Lower lobe of right lung (tissue), 2 donors: ENCODE results near the gene LRFN3. TPM values are rescaled to one million over a fixed set of nuclear protein-coding genes. Genes with fewer than 3 reads are reported as not detected.
A peak's percentile ranks its signal among the peaks of the same experiment; 100 is the strongest.

Experiments used
- ATAC-seq, 2 donors: fragments of 200-7000 bp; cut with Tn5 transposase; one replicate each; pipeline ENCODE4 v1.9.1; 2020 to 2022; ENCODE audit warnings: mild to moderate bottlenecking in 2 of 2, moderate library complexity in 2 of 2
- DNase-seq: peaks from one replicate; pipeline ENCODE4 v3.0.0-alpha.2; 2020
- H3K27ac ChIP-seq: fragments of 200-600 bp; one replicate; pipeline ENCODE4 v1.8.0; 2022
- H3K27me3 ChIP-seq: fragments of 200-600 bp; one replicate; pipeline ENCODE4 v1.8.0; 2022; ENCODE audit warnings: low read depth
- H3K36me3 ChIP-seq: fragments of 200-600 bp; one replicate; pipeline ENCODE4 v1.8.0; 2022; ENCODE audit warnings: mild to moderate bottlenecking
- H3K4me1 ChIP-seq: fragments of 200-600 bp; one replicate; pipeline ENCODE4 v1.8.0; 2022
- H3K4me3 ChIP-seq: fragments of 200-600 bp; one replicate; pipeline ENCODE4 v1.8.0; 2022; ENCODE audit warnings: mild to moderate bottlenecking
- H3K9me3 ChIP-seq: fragments of 200-600 bp; one replicate; pipeline ENCODE4 v1.8.0; 2022
- intact Hi-C: fragments of 100-400 bp; cut with DNase I; formaldehyde crosslinking; loops from one replicate; pipeline ENCODE4 v1.11.0; 2022
- total RNA-seq: library from RNA; stranded (reverse); fragmentation: NEBNext Ultra II Directional; extraction: Animal tissue kit (Norgen Biotek cat#: 25700); gene quantifications from one replicate; pipeline ENCODE4 v1.2.1, GENCODE V29; 2021
- TF ChIP-seq, protein P1 (sequence below): fragments of 200-600 bp; IDR thresholded peaks from one replicate; pipeline ENCODE4 v1.8.0; 2022; ENCODE audit warnings: antibody characterized with exemption, mild to moderate bottlenecking
- donor health status: DM: no; HTN: yes; CAD: no; lungs with severe emphysema.

LRFN3 gene
- total RNA-seq, 1 donor from 2014 or later: 14.6 TPM

DNA sequence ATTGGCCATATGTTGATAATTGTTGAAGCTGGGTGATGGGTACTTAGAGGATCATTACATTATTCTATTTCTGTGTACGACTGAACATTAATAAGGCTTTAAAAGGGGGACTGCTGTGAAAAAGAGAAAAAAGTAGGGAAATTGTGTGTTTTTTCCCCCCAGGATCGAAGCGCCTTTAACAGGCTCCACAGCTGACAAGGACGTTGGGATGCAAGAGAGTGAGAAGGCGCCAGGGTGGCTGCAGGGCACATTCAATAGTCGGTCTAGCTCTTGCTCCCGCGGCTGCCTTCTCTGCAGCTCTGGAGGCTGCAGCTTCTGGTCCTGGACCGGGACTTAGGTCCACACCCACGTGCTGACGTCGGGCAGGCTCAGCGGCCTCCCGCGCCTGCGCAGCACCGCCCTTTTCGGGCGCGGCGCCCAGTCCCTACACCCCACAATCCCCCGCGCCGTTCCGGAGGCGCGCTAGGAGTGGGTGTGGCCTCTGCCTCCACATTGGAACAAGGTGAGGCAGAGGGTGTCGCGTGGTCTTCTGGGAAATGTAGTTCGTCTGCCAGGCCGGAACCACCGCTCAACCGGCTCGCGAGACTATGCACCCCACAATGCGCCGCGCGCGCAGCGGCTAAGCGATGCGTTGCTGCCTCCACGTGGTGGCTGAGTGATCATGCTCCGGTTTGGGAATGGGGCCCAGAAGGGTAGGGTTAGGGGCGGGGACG lies 4.9 kb upstream of the LRFN3 start:
- Histone ChIP-seq H3K36me3 (no peaks in the 10 kb centered on the region), H3K9me3 (no peaks in the 10 kb centered on the region), H3K4me1 (peaks cover 24% of the 10 kb centered on the region), H3K27me3 (peaks cover under 1% of the 10 kb centered on the region), H3K27ac (peak overlapping the region; percentile 73), H3K4me3 (peak overlapping the region; percentile 37)
- intact Hi-C loops: loop anchor here (5.0 kb wide), 1 partner anchor 49 kb away; no protein-coding TSS in a partner anchor
- ATAC-seq (peak; percentile 99 to 100), DNase-seq (peak; percentile 100)
- TF ChIP-seq, protein P1, sequence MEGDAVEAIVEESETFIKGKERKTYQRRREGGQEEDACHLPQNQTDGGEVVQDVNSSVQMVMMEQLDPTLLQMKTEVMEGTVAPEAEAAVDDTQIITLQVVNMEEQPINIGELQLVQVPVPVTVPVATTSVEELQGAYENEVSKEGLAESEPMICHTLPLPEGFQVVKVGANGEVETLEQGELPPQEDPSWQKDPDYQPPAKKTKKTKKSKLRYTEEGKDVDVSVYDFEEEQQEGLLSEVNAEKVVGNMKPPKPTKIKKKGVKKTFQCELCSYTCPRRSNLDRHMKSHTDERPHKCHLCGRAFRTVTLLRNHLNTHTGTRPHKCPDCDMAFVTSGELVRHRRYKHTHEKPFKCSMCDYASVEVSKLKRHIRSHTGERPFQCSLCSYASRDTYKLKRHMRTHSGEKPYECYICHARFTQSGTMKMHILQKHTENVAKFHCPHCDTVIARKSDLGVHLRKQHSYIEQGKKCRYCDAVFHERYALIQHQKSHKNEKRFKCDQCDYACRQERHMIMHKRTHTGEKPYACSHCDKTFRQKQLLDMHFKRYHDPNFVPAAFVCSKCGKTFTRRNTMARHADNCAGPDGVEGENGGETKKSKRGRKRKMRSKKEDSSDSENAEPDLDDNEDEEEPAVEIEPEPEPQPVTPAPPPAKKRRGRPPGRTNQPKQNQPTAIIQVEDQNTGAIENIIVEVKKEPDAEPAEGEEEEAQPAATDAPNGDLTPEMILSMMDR: peak; percentile 77

DNA sequence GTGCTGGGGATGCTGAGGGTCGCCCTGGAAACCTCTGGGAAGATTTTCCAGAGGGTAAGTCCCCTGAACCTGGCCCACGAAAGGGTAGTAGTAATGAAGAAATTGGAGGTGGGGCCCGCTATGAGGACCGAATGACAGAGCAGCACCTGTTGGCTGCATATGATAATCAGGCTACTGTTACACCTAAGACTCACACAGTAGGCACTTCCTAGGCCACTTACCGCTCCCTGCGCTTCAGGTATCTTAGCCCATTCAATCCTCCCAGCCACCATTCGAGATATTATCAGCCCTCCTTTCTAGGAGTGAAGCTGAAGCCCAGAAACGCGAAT lies 4.3 kb upstream of the LRFN3 start:
- Histone ChIP-seq H3K27me3 (no peaks in the 10 kb centered on the region), H3K4me1 (peaks cover 26% of the 10 kb centered on the region), H3K36me3 (no peaks in the 10 kb centered on the region), H3K9me3 (no peaks in the 10 kb centered on the region), H3K4me3 (peak overlapping the region; percentile 14), H3K27ac (no peak overlapping the region)
- TF ChIP-seq, protein P1: peak; percentile 33
- intact Hi-C loops: loop anchor here (5.0 kb wide), 1 partner anchor 50 kb away; no protein-coding TSS in a partner anchor
- no peak for DNase-seq
- ATAC-seq: no peak

DNA sequence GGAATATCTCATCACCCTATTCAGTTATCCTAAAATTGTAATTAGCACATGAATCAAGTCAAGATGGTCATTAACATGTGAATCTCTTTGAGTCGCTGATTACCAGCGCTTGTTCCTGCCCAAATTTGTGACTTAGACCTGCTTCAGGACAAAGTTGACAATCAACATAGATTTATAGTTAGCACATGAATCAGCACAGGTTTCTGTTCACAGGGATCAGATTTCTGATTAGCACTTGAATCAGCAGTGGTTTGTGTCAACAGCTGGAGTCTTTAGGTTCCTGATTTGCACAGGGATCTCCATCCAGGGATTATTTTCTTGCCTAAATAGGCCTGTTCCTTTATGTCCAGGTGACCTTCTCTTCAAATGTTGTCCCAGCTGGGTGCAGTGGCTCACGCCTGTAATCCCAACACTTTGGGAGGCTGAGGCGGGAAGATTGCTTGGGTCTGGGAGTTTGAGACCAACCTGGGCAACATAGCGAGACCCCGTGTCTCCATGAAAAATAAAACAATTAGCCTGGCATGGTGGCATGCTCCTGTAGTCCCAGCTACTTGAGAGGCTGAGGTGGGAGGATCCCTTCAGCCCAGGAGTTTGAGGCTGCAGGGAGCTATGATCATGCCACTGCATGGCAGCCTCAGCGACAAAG lies 3.8 kb upstream of the LRFN3 start:
- H3K4me3 ChIP-seq: no peak overlapping the region
- no peaks in the 10 kb centered on the region for H3K9me3 ChIP-seq
- no peak overlapping the region for H3K27ac ChIP-seq
- DNase-seq: no peak
- TF ChIP-seq, protein P1: no peak
- H3K4me1 ChIP-seq: peaks cover 32% of the 10 kb centered on the region
- no peaks in the 10 kb centered on the region for H3K36me3 ChIP-seq
- intact Hi-C loops: loop anchor here (5.0 kb wide), 1 partner anchor 50 kb away; no protein-coding TSS in a partner anchor
- no peak for ATAC-seq
- no peaks in the 10 kb centered on the region for H3K27me3 ChIP-seq

DNA sequence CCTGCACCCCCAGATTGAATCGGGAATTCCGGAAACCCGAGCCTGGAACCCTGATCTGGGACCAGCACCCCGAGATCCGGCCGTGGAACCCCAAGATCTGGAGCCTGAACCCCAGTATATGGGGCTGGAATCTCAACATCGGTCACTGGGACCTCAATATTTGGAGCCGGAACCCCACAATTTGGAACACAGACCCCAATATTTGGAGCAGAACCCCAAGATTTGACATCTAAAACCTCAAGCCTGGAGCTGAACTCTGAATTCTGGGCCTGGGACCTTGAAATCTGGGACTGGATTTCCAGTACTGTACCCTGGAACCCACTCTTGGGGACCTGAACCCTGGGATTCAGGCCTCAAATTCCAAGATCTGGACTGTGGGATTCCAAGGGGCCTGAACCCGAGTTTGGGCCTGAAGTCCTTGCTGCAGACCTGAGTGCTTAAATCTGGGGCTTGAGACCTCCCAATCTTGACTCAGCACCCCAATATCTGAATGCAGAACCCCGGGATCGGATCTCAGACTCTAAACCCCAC lies 629 bp downstream of the LRFN3 start:
- Histone ChIP-seq H3K4me1 (peaks cover 25% of the 10 kb centered on the region), H3K27me3 (no peaks in the 10 kb centered on the region), H3K36me3 (peaks cover 13% of the 10 kb centered on the region), H3K9me3 (no peaks in the 10 kb centered on the region), H3K27ac (peak overlapping the region; percentile 67), H3K4me3 (peak overlapping the region; percentile 54)
- TF ChIP-seq, protein P1: no peak
- ATAC-seq (no peak), DNase-seq (no peak)
- intact Hi-C loops: no loop called here

DNA sequence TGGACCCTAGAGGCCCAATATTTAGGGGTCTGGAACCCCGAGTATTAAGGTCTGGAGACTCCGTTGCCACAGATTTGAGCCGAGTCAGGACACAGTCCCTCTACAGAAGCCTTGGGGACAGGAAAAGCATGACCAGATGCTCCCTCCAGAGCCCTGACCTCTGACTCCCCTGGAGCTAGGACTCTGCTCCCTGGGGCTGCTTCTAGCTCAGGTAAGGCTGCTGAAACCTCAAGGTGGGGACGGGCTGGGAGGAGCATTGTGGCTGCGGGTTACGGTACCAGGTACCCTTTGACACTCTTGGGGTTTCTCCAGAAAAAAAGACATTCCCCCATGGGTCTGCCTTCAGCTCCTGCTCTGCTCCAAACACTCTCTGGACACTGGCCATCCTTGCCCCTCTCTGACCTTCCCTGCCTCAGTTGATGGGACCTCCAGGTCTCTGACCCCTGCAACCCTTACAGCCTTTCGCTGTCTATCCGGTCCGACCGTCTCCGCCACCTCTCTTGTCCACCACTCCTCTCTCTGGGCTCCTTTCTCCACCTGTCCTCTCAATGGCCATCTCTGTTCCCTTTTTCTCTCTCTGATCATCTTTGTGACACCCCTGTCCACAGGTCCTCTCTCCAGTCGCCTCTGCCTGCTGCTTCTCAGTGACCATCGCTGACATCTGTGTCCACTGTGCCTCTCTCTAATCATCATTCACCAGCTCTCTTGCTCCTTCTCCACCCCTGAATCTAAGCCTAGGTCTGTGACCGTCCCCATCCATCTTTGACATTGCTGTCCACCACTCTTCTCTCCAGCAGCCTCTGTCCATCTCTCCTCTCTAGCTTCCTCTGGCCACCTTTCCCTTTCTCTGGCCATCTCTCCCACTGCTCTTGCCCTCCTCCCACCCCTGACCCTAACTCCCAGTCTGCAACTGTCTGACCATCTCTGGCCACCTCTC lies 1.4 kb downstream of the LRFN3 start:
- ATAC-seq (peak; percentile 5 to 19), DNase-seq (no peak)
- no peaks in the 10 kb centered on the region for H3K9me3 ChIP-seq
- peaks cover 25% of the 10 kb centered on the region for H3K4me1 ChIP-seq
- intact Hi-C loops: no loop called here
- TF ChIP-seq, protein P1: no peak
- peak overlapping the region; percentile 54 for H3K4me3 ChIP-seq
- H3K36me3 ChIP-seq: peaks cover 20% of the 10 kb centered on the region
- H3K27ac ChIP-seq: peak overlapping the region; percentile 67
- no peaks in the 10 kb centered on the region for H3K27me3 ChIP-seq
